GM23338 (cell line): Measurements from ENCODE around the gene C2orf92. TPM values are rescaled to one million over a fixed set of nuclear protein-coding genes. Genes with fewer than 3 reads are reported as not detected.

ENCODE experiments used
- ATAC-seq: fragments of 200-7000 bp; cut with Tn5 transposase; 3 replicates; pipeline ENCODE4 v1.9.1; 2020
- DNase-seq: peaks from one replicate; pipeline ENCODE4 v3.0.0-alpha.2; 2015; ENCODE audit warnings: low spot score
- H2AFZ ChIP-seq: fragments of 200-600 bp; sonication (generic); 2 replicates; pipeline ENCODE4 v1.8.0; 2016; ENCODE audit warnings: antibody characterized with exemption, mild to moderate bottlenecking, moderate library complexity
- H3F3A ChIP-seq: fragments of 200-600 bp; sonication (generic); replicated peaks from 2 replicates; pipeline ENCODE4 v1.8.0; 2017; ENCODE audit warnings: antibody characterized with exemption, mixed run types, low read depth
- H3K27ac ChIP-seq: fragments of 200-600 bp; sonication (generic); 2 replicates; pipeline ENCODE4 v1.6.1; 2016; ENCODE audit warnings: low read depth
- H3K27me3 ChIP-seq: fragments of 200-600 bp; sonication (generic); 2 replicates; pipeline ENCODE4 v1.8.0; 2016; ENCODE audit warnings: mild to moderate bottlenecking, mixed run types, moderate library complexity; ENCODE audit not compliant: insufficient read depth
- H3K36me3 ChIP-seq: fragments of 200-600 bp; sonication (generic); 2 replicates; pipeline ENCODE4 v1.8.0; 2016; ENCODE audit warnings: mild to moderate bottlenecking; ENCODE audit not compliant: insufficient read depth
- H3K4me1 ChIP-seq: fragments of 200-600 bp; sonication (generic); 2 replicates; pipeline ENCODE4 v1.8.0; 2016; ENCODE audit warnings: mild to moderate bottlenecking, moderate library complexity; ENCODE audit not compliant: insufficient read depth
- H3K4me2 ChIP-seq: fragments of 200-600 bp; sonication (generic); 2 replicates; pipeline ENCODE4 v1.7.1; 2017; ENCODE audit warnings: mixed run types
- H3K4me3 ChIP-seq: fragments of 200-600 bp; sonication (generic); 2 replicates; pipeline ENCODE4 v1.6.1; 2016; ENCODE audit warnings: mixed run types
- H3K79me2 ChIP-seq: fragments of 200-600 bp; sonication (generic); replicated peaks from 2 replicates; pipeline ENCODE4 v1.8.0; 2017; ENCODE audit warnings: mild to moderate bottlenecking; ENCODE audit not compliant: insufficient read depth
- H3K9me2 ChIP-seq: fragments of 200-600 bp; sonication (generic); 2 replicates; pipeline ENCODE4 v1.8.0; 2017; ENCODE audit not compliant: insufficient read depth
- H4K20me1 ChIP-seq: fragments of 200-600 bp; sonication (generic); replicated peaks from 2 replicates; pipeline ENCODE4 v1.8.0; 2017; ENCODE audit warnings: mild to moderate bottlenecking; ENCODE audit not compliant: insufficient read depth
- H3K27ac Mint-ChIP-seq: 2 replicates; pipeline ENCODE4 v1.8.0; 2020; ENCODE audit warnings: inconsistent platforms, mild to moderate bottlenecking, moderate library complexity, mixed read lengths
- H3K27me3 Mint-ChIP-seq: 3 replicates; pipeline ENCODE4 v1.8.0; 2022; ENCODE audit warnings: low read depth, mild to moderate bottlenecking, moderate library complexity, mixed read lengths, inconsistent platforms; ENCODE audit not compliant: insufficient read depth, poor library complexity
- H3K36me3 Mint-ChIP-seq: 3 replicates; pipeline ENCODE4 v1.8.0; 2021; ENCODE audit warnings: low read depth, mild to moderate bottlenecking, inconsistent platforms, moderate library complexity, mixed read lengths
- H3K4me1 Mint-ChIP-seq: 3 replicates; pipeline ENCODE4 v1.8.0; 2020; ENCODE audit warnings: mild to moderate bottlenecking, inconsistent platforms, mixed read lengths
- H3K4me3 Mint-ChIP-seq: 3 replicates; pipeline ENCODE4 v1.8.0; 2021; ENCODE audit warnings: moderate library complexity, mild to moderate bottlenecking, inconsistent platforms, mixed read lengths
- H3K9me3 Mint-ChIP-seq: 3 replicates; pipeline ENCODE4 v1.8.0; 2020; ENCODE audit warnings: moderate library complexity, mild to moderate bottlenecking, inconsistent platforms, mixed read lengths
- CREB1 ChIP-seq: fragments of 250-450 bp; sonication (Bioruptor Pico); IDR thresholded peaks from 2 replicates; pipeline ENCODE4 v1.5.0; 2020; ENCODE audit warnings: low read depth, mild to moderate bottlenecking, moderate library complexity
- EZH2phosphoT487 ChIP-seq: fragments of 200-600 bp; sonication (generic); IDR thresholded peaks from one replicate; pipeline ENCODE4 v1.8.1; 2018; ENCODE audit warnings: antibody characterized with exemption; ENCODE audit not compliant: unreplicated experiment
- NANOG ChIP-seq: IDR thresholded peaks from 2 replicates; pipeline ENCODE4 v1.6.1; 2016; ENCODE audit warnings: antibody characterized with exemption, borderline replicate concordance
- POLR2AphosphoS5 ChIP-seq: IDR thresholded peaks from 2 replicates; pipeline ENCODE4 v1.6.1; 2016; ENCODE audit warnings: antibody characterized with exemption, low read depth
- STAT1 ChIP-seq: IDR thresholded peaks from one replicate; pipeline ENCODE4 v1.6.1; 2016; ENCODE audit warnings: antibody characterized with exemption; ENCODE audit not compliant: unreplicated experiment
- ZNF114 ChIP-seq: fragments of 250-450 bp; sonication (Bioruptor Pico); IDR thresholded peaks from 2 replicates; pipeline ENCODE4 v1.5.0; 2020; ENCODE audit warnings: mild to moderate bottlenecking, moderate library complexity
- ZNF331 ChIP-seq: fragments of 250-450 bp; sonication (Bioruptor Pico); IDR thresholded peaks from 2 replicates; pipeline ENCODE4 v1.5.0; 2020; ENCODE audit warnings: low read depth, mild to moderate bottlenecking, moderate library complexity
- polyA plus RNA-seq: library from polyadenylated mRNA; unstranded; fragments of >200 nt; fragmentation: Nextera tagmentation; extraction: Ambion mirVana; gene quantifications from 2 replicates; pipeline ENCODE4 v1.2.1, GENCODE V29; 2016
- total RNA-seq: library from RNA; depleted of rRNA; stranded (reverse); fragments of >200 nt; shearing (Covaris generic); gene quantifications from 2 replicates; pipeline ENCODE4 v1.2.3, GENCODE V29; 2014
- TF ChIP-seq, protein P1 (sequence below): IDR thresholded peaks from 2 replicates; pipeline ENCODE4 v1.6.1; 2016; ENCODE audit warnings: antibody characterized with exemption
- TF ChIP-seq, protein P2 (sequence below), 2 experiments: fragments of 200-600 bp in 1 of 2; sonication (generic) in 1 of 2; conservative IDR thresholded peaks; 2 replicates each; pipeline versions ENCODE4 v1.5.1 to v1.6.1; 2016 to 2017; ENCODE audit warnings: antibody characterized with exemption in 2 of 2, low read depth in 2 of 2, mild to moderate bottlenecking in 2 of 2, moderate library complexity in 1 of 2

C2orf92 gene
- total and polyA plus RNA-seq, 2 experiments from 2014 or later: 1.7 to 2.6 TPM

DNA sequence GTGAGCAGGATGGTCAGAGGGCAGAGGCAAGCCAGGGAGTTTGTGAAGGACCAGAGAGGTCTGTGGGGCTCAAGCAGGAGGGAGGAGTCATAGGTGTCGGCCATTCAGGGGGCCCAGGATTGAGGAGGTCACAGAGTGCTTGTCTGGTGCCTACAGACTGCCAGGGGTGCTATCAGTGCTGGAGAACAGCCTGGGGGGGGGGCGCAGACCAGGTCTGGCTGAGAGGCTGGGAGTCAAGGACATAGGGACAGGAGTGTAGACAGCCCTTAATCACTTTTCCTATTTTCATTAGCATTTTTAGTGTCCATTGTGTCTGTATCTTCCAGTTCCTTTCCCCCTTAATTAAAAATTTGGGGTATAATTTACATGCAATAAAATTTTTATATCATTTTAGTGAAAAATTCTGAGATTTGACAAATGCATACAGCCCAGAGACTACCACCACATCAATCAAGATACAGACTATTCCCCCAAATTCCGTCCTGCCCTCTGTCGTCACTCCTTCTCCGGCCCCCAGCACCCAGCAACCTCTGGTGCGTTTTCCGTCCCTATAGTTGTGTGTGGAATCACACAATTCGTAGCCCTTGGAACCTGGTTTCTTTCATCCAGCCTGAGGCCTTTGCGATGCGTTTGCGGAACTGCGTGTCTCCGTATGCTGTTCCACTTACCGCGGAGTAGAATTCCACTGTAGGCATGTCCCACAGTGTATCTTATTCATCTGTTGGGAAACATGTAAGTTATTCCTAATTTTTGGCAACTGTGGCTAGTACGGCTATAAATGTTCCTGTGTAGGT lies 50.0 kb downstream of the C2orf92 start:
- no peak overlapping the region for H3K27ac Mint-ChIP-seq

DNA sequence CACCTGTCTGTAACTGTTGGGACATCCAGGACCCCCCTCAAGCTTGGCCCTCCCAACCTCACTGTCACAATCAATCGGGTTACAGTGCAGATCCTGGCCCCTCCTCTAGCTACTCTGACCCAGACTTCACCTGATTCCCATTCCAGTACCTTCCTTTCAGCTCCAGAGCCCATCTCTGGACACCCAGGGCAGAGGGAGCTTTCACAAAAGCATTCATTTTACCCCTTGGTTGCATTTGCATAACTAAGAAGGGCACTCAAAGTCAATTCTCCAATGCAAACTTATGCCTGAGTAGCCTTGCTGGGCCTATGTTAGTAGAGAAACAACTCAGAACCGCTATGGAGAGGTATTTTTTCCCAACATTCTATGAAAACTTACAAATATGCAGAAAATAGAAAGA lies 51.2 kb downstream of the C2orf92 start:
- DNase-seq (no peak), ATAC-seq (peak; percentile 64)
- Mint-ChIP-seq H3K36me3 (no peaks in the 10 kb centered on the region; the same call in 2 of the 3 replicates), H3K4me3 (peak overlapping the region; percentile 28; the same call in 2 of the 3 replicates), H3K27ac (no peak overlapping the region), H3K9me3 (no peaks in the 10 kb centered on the region), H3K4me1 (peaks cover 20% of the 10 kb centered on the region), H3K27me3 (peaks cover 2% of the 10 kb centered on the region)
- H3K4me1 ChIP-seq: peaks cover 17% of the 10 kb centered on the region
- H3K27ac ChIP-seq: no peak overlapping the region
- no peak overlapping the region for H3K4me3 ChIP-seq
- no peaks in the 10 kb centered on the region for H3K79me2 ChIP-seq
- no peak for TF ChIP-seq ZNF114 (CRISPR knock-in tag)
- TF ChIP-seq NANOG: peak; percentile 43; the same call in 1 of the 2 replicates
- no peak for TF ChIP-seq ZNF331 (CRISPR knock-in tag)
- no peaks in the 10 kb centered on the region for H4K20me1 ChIP-seq
- H3F3A ChIP-seq: no peaks in the 10 kb centered on the region
- peak overlapping the region; percentile 35 for H3K4me2 ChIP-seq
- peak overlapping the region; percentile 0; the same call in 1 of the 2 replicates for H2AFZ ChIP-seq
- no peaks in the 10 kb centered on the region for H3K27me3 ChIP-seq
- H3K9me2 ChIP-seq: no peaks in the 10 kb centered on the region
- H3K36me3 ChIP-seq: no peaks in the 10 kb centered on the region

More for the DNA sequence above, 50.0 kb downstream of the C2orf92 start:
- no peak for TF ChIP-seq ZNF331 (CRISPR knock-in tag)
- TF ChIP-seq STAT1: no peak
- no peak for TF ChIP-seq POLR2AphosphoS5
- TF ChIP-seq, protein P1, sequence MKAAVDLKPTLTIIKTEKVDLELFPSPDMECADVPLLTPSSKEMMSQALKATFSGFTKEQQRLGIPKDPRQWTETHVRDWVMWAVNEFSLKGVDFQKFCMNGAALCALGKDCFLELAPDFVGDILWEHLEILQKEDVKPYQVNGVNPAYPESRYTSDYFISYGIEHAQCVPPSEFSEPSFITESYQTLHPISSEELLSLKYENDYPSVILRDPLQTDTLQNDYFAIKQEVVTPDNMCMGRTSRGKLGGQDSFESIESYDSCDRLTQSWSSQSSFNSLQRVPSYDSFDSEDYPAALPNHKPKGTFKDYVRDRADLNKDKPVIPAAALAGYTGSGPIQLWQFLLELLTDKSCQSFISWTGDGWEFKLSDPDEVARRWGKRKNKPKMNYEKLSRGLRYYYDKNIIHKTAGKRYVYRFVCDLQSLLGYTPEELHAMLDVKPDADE: no peak
- no peak for TF ChIP-seq ZNF114 (CRISPR knock-in tag)
- TF ChIP-seq EZH2phosphoT487: no peak
- Histone ChIP-seq H3K4me2 (peak overlapping the region; percentile 35; the same call in 1 of the 2 replicates), H2AFZ (peak overlapping the region; percentile 0; the same call in 1 of the 2 replicates), H3K27me3 (no peaks in the 10 kb centered on the region), H3K79me2 (no peaks in the 10 kb centered on the region), H3K9me2 (no peaks in the 10 kb centered on the region), H4K20me1 (no peaks in the 10 kb centered on the region), H3K4me1 (peaks cover 17% of the 10 kb centered on the region), H3K27ac (no peak overlapping the region), H3K36me3 (no peaks in the 10 kb centered on the region), H3K4me3 (no peak overlapping the region), H3F3A (no peaks in the 10 kb centered on the region)
- Mint-ChIP-seq H3K4me3 (no peak overlapping the region), H3K4me1 (peaks cover 22% of the 10 kb centered on the region), H3K27me3 (peaks cover 4% of the 10 kb centered on the region), H3K36me3 (no peaks in the 10 kb centered on the region; the same call in 2 of the 3 replicates), H3K9me3 (no peaks in the 10 kb centered on the region)
- no peak for ATAC-seq
- no peak for DNase-seq

DNA sequence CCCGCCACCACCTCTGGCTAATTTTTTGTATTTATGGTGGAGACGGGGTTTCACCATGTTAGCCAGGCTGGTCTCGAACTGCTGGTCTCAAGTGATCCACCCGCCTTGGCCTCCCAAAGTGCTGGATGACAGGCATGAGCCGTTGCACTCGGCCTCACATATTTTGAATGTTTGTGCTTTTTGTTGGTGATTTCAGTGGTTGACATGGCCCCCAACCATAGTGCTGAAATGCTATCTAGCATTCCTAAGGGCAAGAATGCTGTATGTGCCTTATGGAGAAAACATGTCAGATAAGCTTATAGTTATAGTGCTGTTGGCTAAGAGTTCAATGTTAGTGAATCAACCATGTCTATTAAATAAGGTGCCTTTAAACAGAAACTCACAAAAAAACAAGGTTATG lies 52.7 kb downstream of the C2orf92 start:
- H4K20me1 ChIP-seq: no peaks in the 10 kb centered on the region
- H3K79me2 ChIP-seq: no peaks in the 10 kb centered on the region
- ATAC-seq: no peak
- H3K4me1 Mint-ChIP-seq: peaks cover 19% of the 10 kb centered on the region
- H3K27ac ChIP-seq: no peak overlapping the region
- H3K4me3 ChIP-seq: no peak overlapping the region
- H3K9me3 Mint-ChIP-seq: no peaks in the 10 kb centered on the region
- no peak overlapping the region for H3K4me2 ChIP-seq
- no peaks in the 10 kb centered on the region for H3K36me3 Mint-ChIP-seq
- no peak overlapping the region for H2AFZ ChIP-seq
- no peaks in the 10 kb centered on the region for H3K27me3 ChIP-seq
- H3K4me3 Mint-ChIP-seq: no peak overlapping the region
- no peaks in the 10 kb centered on the region for H3K9me2 ChIP-seq
- no peak for DNase-seq
- H3K27ac Mint-ChIP-seq: no peak overlapping the region
- H3K27me3 Mint-ChIP-seq: peaks cover 2% of the 10 kb centered on the region
- H3F3A ChIP-seq: no peaks in the 10 kb centered on the region
- peaks cover 17% of the 10 kb centered on the region for H3K4me1 ChIP-seq
- H3K36me3 ChIP-seq: no peaks in the 10 kb centered on the region
- TF ChIP-seq POLR2AphosphoS5 (no peak), CREB1 (CRISPR knock-in tag) (no peak)
- TF ChIP-seq, protein P2, sequence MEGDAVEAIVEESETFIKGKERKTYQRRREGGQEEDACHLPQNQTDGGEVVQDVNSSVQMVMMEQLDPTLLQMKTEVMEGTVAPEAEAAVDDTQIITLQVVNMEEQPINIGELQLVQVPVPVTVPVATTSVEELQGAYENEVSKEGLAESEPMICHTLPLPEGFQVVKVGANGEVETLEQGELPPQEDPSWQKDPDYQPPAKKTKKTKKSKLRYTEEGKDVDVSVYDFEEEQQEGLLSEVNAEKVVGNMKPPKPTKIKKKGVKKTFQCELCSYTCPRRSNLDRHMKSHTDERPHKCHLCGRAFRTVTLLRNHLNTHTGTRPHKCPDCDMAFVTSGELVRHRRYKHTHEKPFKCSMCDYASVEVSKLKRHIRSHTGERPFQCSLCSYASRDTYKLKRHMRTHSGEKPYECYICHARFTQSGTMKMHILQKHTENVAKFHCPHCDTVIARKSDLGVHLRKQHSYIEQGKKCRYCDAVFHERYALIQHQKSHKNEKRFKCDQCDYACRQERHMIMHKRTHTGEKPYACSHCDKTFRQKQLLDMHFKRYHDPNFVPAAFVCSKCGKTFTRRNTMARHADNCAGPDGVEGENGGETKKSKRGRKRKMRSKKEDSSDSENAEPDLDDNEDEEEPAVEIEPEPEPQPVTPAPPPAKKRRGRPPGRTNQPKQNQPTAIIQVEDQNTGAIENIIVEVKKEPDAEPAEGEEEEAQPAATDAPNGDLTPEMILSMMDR (conservative IDR thresholded peaks at IDR 0.05; ENCODE audit: low read depth in 2 of 2): no peak
